Measurements from ENCODE around the gene NT5M.

The NT5M gene

DNA sequence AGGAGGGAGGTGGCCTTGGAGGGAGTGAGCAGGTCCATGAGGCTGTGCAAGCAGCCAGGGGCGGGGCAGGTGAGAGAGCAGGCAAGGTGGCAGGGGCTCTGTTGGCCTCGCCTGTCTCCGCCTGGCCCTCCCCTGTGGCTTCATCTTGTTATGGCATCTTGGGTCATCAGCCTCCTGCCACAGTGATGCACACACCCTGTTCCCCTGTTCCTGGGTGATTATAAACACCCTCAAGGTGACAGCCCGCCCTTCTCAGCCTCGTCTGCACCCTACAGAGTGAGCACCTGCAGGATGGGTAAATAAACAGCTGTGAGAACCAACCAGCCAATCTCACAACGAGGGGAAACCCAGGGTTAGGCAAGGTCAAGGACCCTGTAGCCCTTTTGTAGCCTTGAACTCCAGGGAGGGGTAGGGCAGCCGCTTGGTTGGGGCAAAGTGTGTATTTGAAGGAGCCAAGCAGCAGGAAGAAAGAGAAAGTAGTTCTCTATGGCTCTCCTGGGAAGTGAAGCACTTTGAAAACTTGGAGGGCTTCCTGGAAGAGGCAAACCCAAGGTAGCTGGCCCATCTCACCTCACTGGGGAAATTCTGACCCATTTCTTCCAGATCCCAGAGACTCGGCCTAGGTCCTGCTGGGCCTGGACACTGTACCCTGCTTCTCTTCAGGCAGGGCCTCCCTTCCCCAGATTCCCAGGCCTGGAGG lies 60.6 kb downstream of the NT5M start:
- no peak for DNase-seq
- in situ Hi-C loops (cut with MboI; ENCODE audit: low pct_unique_long_range_greater_than_20kb, low sequenced_read_pairs), result loop anchor here (25.0 kb wide), 2 partner anchors 199 to 274 kb away; no protein-coding TSS in a partner anchor

DNA sequence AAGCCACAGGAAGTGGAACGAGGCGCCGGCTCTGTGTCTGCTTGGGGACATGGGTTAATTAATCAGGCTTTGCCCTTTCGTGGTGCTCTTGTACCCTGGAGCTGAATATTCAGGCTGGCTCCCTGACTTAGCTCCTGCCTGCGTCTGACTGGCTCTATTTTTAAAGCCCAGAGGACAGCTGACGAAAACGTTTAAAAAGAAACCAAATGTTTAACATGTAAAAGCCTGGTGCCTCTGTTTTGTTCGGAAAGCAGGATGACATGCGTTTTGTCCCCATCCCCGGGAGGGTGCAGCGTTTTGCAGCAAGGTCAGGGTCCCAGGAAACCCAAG lies 61.1 kb downstream of the NT5M start:
- in situ Hi-C loops (cut with MboI; ENCODE audit: low pct_unique_long_range_greater_than_20kb, low sequenced_read_pairs), result loop anchor here (25.0 kb wide), 2 partner anchors 198 to 273 kb away; no protein-coding TSS in a partner anchor
- no peak for DNase-seq

DNA sequence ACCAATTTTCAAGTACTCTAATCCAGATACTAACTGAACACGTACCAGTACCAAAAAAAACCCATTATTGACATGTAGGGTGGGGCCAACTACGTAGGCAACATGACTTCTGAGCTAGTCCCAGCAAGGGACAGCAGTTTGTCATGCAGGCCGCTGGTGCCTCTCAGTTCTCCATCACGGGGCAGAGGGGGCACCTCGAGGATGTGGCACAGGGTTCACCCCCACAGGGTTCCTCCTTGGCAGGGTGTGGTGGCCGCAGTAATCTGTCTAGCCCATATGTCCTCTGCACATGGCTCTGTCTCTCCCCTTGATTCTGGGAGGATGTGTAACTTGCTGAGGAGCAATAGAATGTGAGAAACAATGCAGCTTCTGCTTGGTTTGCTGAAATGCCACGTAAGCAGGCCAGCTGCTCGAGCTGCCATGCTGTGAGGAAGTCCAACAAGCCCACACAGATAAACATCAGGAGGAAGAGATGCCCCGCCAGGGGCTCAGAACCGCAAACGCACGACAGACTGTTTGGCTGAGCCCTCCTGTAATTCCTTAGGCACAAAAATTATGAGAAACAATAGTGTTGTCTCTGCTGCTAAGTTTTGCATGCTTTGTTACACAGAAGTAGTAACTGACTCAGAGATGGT lies 62.4 kb downstream of the NT5M start:
- peak; percentile 63 for DNase-seq
- in situ Hi-C loops (cut with MboI; ENCODE audit: low pct_unique_long_range_greater_than_20kb, low sequenced_read_pairs), result loop anchor here (25.0 kb wide), 2 partner anchors 197 to 272 kb away; no protein-coding TSS in a partner anchor

DNA sequence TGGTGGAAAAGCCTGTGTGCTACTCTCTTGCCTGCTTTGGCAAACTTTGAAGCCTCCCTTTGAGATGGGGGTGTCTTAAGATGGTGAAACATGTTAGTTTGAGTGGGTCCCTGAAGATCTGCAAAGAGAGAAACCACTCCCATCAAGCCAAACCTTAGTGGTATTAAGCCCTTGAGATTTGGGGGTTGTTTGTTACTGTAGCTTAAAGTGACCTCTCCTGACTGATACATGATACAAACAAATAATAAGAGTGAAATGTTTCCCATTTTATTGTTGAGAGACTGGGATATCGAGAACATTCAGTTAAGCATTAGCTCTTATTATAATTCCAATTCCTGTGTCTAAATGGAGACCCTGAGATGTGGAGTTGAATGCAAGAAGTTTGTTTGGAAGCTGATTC lies 63.1 kb downstream of the NT5M start:
- no peak for DNase-seq
- in situ Hi-C loops (cut with MboI; ENCODE audit: low pct_unique_long_range_greater_than_20kb, low sequenced_read_pairs), result loop anchor here (25.0 kb wide), 2 partner anchors 196 to 271 kb away; no protein-coding TSS in a partner anchor

DNA sequence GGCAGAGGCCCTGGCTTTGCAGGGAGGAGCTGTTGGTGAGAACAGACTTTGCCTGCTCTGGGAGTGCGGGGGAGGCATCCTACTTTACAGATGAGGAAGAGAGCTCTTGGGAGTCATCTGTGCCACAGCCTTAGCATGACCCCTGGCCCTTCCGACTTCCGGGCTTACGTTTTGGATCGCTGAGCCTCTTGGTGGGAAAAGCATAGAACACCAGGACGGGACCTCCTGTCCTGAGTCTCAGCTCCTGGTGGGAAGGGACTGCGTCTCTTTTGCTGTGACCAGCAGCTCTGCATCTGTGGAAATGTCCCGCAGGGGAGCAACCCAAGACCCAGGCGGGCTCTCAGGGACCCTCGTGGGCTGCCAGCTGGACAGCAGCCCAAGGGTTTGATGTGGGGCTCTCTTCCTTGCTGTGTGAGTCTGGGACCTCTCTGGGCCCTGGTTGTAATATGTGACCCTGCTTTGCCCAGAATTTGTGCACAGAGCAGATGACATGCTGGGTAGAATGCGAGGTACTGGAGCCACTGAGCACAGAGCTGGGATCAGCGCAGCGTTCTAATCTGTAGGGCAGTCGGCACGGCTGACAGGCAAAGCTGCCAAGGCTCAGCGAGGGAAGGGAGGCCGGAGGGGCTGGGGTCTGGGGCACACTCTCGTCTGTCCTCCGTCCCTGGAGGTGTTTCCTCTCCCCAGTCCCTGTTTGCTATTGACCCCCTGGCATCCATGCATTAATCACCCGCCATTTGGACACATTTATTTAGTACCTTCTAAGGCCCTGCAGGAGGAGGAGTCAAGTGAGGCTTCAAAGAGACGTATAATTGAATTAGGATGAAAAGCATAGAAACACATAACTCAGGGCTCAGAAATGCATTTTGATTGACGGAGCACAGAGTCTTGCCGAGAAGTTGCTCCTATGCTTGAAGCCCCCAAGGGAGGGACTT lies 64.0 kb downstream of the NT5M start:
- in situ Hi-C loops (cut with MboI; ENCODE audit: low pct_unique_long_range_greater_than_20kb, low sequenced_read_pairs), result loop anchor here (25.0 kb wide), 2 partner anchors 195 to 270 kb away; no protein-coding TSS in a partner anchor
- DNase-seq, result peak; percentile 85

DNA sequence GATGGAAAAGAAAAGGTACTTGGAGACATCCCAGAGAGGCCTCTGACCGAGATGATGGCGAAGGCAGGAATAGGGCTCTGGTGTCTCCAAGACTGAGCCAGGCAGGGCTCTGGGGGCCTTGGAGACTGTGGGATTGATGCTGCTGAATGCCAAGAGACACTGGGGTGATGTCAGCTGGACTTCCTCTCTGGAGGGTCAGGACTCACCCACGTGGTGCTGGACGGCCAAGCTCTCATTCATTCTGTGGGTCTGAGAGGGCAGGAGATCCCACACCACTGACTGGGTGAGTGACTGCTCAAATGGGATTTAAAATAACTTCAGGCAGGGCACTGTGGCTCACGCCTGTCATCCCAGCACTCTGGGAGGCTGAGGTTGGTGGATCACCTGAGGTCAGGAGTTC lies 64.8 kb downstream of the NT5M start:
- in situ Hi-C loops (cut with MboI; ENCODE audit: low pct_unique_long_range_greater_than_20kb, low sequenced_read_pairs), result loop anchor here (25.0 kb wide), 2 partner anchors 194 to 269 kb away; no protein-coding TSS in a partner anchor
- DNase-seq, result no peak

DNA sequence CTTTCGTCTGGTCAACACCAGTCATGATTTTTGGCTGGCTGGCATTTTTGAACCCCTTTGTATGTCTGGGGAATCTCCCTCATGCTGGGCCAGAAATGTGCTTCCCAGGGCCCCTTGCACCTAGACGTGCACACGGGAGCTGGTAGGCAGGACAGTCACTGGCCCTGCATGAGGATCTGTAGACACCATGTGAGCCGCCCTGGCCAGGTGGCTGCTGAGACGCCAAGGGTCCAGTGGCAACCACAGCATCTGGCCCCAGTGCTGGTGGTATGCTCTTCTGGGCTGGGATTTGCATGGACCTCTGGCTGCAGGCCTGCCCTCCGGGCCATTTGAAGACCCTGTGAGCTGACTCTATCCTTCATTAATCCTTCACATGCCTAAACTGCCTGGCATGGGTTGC lies 67.5 kb downstream of the NT5M start:
- in situ Hi-C loops (cut with MboI; ENCODE audit: low pct_unique_long_range_greater_than_20kb, low sequenced_read_pairs), result loop anchor here (25.0 kb wide), 2 partner anchors 192 to 267 kb away; no protein-coding TSS in a partner anchor
- DNase-seq, result no peak

DNA sequence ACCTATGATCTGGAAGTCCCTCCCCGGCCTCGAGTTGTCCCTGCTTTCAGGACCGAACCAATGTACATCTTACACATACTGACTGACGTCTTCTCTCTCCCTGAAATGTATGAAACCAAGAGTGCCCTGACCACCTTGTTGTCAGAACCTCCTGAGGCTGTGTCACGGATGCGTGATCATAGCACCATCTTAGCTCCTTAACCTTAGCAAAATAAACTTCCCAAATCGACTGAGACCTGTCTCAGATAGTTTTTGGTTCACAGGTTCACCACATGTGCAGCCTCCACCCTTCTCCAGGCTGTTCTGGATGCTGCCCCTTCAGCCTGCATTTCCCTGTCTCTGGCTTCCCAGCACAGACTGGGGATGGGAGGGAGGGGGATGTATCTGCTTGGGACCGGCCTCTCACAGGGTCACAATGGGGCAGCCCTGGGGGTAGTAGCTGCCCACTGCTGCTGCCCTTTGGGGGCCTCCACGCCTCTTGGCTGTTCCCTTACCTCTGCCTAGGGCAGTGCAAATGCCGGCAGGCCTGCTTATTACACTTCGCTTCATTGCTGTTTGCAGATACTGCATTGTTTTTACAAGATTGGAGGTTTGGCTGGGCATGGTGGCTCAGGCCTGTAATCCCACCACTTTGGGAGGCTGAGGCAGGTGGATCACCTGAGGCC lies 69.8 kb downstream of the NT5M start:
- in situ Hi-C loops (cut with MboI; ENCODE audit: low pct_unique_long_range_greater_than_20kb, low sequenced_read_pairs), result loop anchor here (25.0 kb wide), 2 partner anchors 189 to 264 kb away; no protein-coding TSS in a partner anchor
- no peak for DNase-seq

DNA sequence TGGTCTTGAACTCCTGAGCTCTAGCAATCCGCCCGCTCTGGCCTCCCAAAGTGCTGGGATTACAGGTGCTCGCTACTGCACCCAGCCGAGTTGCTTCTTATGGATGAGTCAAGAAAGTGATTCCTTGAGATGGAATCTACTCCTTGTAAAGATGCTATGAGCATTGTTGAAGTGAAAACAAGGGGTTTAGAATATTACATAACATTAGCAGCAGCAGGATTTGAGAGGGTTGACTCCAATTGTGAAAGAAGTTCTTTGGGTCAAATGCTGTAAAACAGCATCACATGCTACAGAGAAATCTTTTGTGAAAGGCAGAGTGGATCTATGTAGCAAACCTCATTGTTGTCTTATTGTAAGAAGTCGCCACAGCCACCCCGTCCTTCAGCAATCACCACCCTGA lies 72.7 kb downstream of the NT5M start:
- DNase-seq, result no peak
- in situ Hi-C loops (cut with MboI; ENCODE audit: low pct_unique_long_range_greater_than_20kb, low sequenced_read_pairs), result no loop called here

DNA sequence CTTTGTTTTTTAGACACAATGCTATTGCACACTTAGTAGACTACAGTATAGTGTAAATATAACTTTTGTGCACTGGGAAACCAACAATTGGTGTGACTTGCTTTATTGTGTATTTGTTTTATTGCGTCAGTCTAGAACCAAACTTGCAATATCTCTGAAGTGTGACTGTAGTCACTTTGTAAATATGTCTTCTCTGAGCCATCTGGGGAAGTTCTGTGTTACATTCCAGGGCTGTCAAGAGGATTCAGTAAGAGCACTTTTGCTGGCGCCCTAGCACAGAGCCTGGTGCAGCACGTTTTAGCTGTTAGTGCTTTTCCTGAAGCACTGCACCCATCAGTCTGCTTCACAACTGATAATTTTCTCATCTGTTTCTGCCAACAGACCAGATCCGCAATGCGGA lies 73.2 kb downstream of the NT5M start:
- in situ Hi-C loops (cut with MboI; ENCODE audit: low pct_unique_long_range_greater_than_20kb, low sequenced_read_pairs), result no loop called here
- no peak for DNase-seq

DNA sequence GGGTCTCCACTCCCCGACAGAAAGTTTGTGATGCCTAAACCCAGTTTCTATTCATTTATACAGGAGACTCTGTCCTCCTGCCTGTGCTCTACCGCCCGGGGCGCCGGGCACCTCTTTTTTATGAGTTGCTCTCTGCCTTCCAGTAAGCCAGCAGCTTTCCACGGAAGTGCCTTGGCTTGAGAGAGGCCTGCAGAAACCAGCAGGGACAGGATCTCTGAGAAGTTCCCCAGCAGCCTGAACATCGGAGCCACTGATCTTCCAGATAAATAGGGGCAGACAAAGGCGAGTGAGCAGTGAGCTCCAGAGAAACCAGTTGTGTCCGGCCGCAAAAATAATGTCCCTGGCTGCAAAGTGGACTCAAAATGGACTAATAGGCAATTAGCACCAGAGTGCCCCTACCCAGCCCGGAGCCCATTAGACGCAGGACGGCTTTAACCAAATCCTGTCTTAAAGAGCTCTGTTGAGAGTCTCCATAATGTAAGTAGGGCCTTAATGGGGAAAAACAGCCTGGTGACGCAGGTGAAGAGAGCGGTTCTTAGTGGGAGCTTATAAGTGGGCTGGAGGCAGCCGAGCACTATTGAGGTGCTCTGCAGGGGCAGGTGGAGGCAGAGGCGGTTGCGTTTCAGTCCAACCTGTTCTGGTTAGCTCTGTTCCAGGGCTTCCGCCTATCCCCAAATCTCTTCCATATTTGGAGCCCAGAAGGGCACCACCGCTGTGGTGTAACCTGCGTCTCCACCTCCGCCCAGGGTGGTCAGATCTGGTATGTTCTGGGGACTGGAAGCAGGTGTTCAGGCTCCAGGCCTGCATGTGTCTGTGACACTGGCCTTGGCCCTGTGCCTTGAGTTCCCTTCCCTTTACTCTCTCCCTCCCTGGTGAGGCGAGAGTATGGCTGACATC lies 74.1 kb downstream of the NT5M start:
- DNase-seq, result no peak
- in situ Hi-C loops (cut with MboI; ENCODE audit: low pct_unique_long_range_greater_than_20kb, low sequenced_read_pairs), result no loop called here

DNA sequence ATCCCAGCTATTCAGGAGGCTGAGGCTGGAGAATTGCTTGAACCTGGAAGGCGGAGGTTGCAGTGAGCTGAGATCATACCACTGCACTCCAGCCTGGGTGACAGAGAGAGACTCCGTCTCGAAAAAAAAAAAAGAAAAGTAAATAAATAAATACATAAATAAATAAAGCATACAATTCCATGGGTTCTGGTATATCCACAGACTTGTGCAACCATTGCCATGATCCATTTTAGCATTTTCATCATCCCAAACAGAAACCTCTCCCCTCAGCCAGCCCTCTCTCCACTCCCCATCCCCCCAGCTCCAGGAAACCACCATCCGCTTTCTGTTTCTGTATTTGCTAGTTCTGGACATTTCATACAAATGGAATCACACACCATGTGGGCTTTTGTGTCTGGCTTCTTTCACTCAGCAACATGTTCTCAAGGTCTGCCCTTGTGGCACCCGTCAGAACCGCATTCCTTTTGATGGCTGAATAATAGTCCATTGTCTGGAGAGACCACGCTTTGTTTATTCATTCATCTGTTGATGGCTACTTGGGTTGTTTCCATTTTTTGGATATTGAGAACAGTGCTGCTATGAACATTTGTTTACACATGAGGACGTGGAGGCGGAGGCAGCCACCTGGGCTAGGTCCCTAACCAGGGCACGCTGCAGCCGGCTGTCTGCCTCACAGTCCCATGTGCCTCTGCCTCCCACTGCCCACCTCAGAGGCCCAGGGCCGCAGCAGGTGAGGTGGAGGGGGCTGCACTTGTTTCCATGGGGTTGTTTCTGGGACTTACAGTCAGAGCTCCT lies 76.2 kb downstream of the NT5M start:
- DNase-seq, result no peak
- in situ Hi-C loops (cut with MboI; ENCODE audit: low pct_unique_long_range_greater_than_20kb, low sequenced_read_pairs), result no loop called here

DNA sequence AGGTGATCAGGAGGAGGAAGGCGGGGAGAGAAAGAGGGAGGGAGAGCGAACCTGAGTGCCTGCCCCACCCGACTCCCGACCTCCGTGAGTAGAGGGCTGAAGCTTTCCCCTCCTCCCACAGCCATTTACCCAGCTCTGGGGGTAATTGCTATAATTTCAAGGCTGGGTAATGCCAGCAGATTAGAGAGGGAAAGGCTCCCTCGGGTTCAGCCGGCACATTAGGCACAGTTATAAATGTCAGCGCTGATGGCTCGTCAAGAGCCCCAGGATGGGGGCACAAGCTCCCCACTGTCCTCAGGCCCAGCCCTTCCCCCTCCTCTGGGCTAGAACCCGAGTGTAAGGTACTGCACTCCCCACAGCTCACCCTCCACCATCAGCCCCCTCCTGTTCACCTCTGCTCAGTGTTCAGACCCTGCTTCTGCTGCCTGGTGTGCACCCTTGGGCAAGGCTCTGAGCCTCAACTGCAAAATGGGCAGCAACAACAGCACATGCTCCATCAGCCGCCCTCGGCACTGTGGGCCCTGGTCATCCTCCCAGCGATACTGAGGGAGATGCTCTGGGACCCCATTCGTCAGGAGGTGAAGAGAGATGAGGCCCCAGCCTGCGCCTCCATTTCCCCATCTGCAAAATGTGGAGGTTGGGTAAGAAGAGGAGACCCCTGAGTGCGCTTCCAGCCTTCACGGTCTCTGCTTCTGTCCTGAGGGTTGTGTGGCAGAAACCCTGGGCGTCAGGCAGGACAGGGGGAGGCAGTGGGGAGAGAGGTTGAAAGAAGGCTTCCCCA lies 77.2 kb downstream of the NT5M start:
- in situ Hi-C loops (cut with MboI; ENCODE audit: low pct_unique_long_range_greater_than_20kb, low sequenced_read_pairs), result no loop called here

DNA sequence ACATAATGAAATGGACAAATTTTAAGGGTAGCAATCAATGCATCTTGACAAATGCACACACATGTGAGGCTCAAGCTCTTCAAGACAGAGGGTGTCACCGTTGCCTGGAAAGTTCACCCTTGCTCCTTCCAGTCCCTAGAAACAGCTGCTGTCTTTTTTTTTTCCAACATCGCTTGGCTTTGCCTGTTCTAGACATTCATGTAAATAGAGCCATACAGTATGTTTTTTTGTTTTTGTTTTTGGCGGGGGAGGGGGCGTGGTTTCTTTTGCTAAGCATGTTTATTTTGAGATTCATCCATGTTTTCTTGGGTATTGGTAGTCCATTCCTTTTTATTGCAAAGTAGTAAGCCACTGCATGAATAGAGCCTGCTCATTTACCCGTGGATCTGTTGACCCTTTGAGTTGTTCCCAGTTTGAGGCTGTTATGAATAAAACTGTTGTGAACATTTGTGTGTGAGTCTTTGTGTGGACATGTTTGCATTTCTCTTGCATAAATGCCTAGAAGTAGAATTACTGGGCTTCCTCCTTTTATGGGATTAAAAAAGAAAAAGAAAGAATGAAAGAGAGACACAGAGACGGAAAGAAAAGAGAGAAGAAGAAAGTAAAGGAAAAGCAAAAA lies 78.4 kb downstream of the NT5M start:
- DNase-seq, result no peak
- in situ Hi-C loops (cut with MboI; ENCODE audit: low pct_unique_long_range_greater_than_20kb, low sequenced_read_pairs), result no loop called here

More for the DNA sequence above, 77.2 kb downstream of the NT5M start:
- no peak for DNase-seq

DNA sequence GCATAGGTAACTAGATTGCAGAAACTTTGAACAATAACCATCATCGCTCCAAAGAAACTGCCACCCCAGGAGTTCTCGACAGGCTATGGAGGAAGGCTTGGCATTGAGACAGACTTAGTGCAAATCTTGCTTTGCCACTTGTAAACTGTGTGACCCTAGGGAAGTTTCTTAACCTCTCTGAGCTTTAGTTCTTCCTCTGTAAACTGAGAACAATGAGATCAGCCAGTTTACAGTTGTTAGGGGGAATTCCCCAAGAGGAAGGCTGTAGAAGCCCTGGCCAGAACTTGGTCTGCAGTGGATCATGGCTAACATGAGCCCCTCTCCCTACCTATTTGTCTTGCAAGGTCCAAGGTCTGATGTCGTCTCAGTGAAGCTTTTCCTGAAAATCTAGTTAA lies 78.9 kb downstream of the NT5M start:
- no peak for DNase-seq
- in situ Hi-C loops (cut with MboI; ENCODE audit: low pct_unique_long_range_greater_than_20kb, low sequenced_read_pairs), result no loop called here

DNA sequence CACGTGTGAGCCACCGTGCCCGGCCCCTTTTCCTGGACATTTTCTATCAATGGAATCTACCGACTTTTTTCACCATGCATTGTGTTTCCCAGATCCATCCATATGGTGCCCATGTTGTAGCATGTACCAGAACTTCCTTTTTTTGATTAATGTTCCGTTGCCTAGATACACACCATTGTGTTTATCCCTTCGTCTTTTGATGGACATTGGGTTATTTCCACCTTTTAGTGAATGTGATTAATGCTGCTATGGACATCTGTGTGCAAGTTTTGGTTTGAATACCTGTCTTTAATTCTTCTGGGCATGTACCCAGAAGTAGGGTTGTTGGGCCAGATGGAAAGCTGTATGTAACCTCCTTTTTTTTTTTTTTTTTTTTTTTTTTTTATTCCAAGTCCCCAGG lies 79.8 kb downstream of the NT5M start:
- in situ Hi-C loops (cut with MboI; ENCODE audit: low pct_unique_long_range_greater_than_20kb, low sequenced_read_pairs), result no loop called here
- DNase-seq, result peak; percentile 38
